CD14-positive monocyte (primary cell): ENCODE data around the gene GTF3C2. TPM values are rescaled to one million over a fixed set of nuclear protein-coding genes. Genes with fewer than 3 reads are reported as not detected.

Experiments
- DNase-seq, 3 donors: peaks; one replicate each; pipeline ENCODE4 v3.0.0-alpha.2; 2011 to 2022
- H2AFZ ChIP-seq: 2 replicates; pipeline ENCODE4 v1.6.0; 2012; ENCODE audit warnings: mild to moderate bottlenecking, low read depth, low read length, inconsistent platforms; ENCODE audit not compliant: insufficient read depth, poor library complexity, severe bottlenecking
- H3K27ac ChIP-seq, 2 donors: 1 replicate in 1 of 2; 2 replicates in 1 of 2; pipeline ENCODE4 v1.5.1; 2012 to 2013; ENCODE audit warnings: low read length in 2 of 2, control low read depth in 1 of 2, inconsistent platforms in 1 of 2, low read depth in 1 of 2, mild to moderate bottlenecking in 1 of 2
- H3K27me3 ChIP-seq, 2 donors: one replicate each; pipeline versions ENCODE4 v1.6.0 to v1.6.1; 2011 to 2013; ENCODE audit warnings: low read length in 2 of 2; ENCODE audit not compliant: control insufficient read depth in 2 of 2, insufficient read depth in 2 of 2
- H3K36me3 ChIP-seq, 2 donors: replicated peaks in 1 of 2; 1 replicate in 1 of 2; 2 replicates in 1 of 2; pipeline versions ENCODE4 v1.5.1 to v1.6.1; 2012 to 2013; ENCODE audit warnings: low read length in 2 of 2, control low read depth in 1 of 2, inconsistent platforms in 1 of 2, mild to moderate bottlenecking in 1 of 2; ENCODE audit not compliant: insufficient read depth in 2 of 2, control insufficient read depth in 1 of 2
- H3K4me1 ChIP-seq, 2 donors: 1 replicate in 1 of 2; 2 replicates in 1 of 2; pipeline versions ENCODE4 v1.5.1 to v1.6.1; 2012 to 2013; ENCODE audit warnings: low read length in 2 of 2, control low read depth in 1 of 2, inconsistent platforms in 1 of 2, mild to moderate bottlenecking in 1 of 2, moderate library complexity in 1 of 2; ENCODE audit not compliant: insufficient read depth in 2 of 2, control insufficient read depth in 1 of 2
- H3K4me2 ChIP-seq: replicated peaks from 2 replicates; pipeline ENCODE3; 2012; ENCODE audit warnings: low read length, moderate library complexity, mild to moderate bottlenecking; ENCODE audit not compliant: poor library complexity, severe bottlenecking; ENCODE audit errors: extremely low read depth
- H3K4me3 ChIP-seq, 3 experiments: fragments of 200-600 bp in 1 of 3; sonication (generic) in 1 of 3; replicated peaks in 1 of 3; 1 replicate in 2 of 3; 2 replicates in 1 of 3; pipeline ENCODE4 v1.5.1; 2011 to 2013; ENCODE audit warnings: low read length in 3 of 3, mild to moderate bottlenecking in 3 of 3, control low read depth in 2 of 3, low read depth in 2 of 3, inconsistent platforms in 1 of 3, moderate library complexity in 1 of 3
- H3K79me2 ChIP-seq: 2 replicates; pipeline ENCODE4 v1.6.0; 2012; ENCODE audit warnings: mild to moderate bottlenecking, control low read depth, inconsistent platforms, low read length, moderate library complexity; ENCODE audit not compliant: insufficient read depth
- H3K9ac ChIP-seq: 2 replicates; pipeline ENCODE4 v1.6.0; 2017; ENCODE audit warnings: low read length, mild to moderate bottlenecking; ENCODE audit not compliant: insufficient read depth, poor library complexity, severe bottlenecking
- H3K9me3 ChIP-seq, 2 donors: replicated peaks in 1 of 2; 1 replicate in 1 of 2; 2 replicates in 1 of 2; pipeline versions ENCODE4 v1.5.1 to v1.6.1; 2012 to 2013; ENCODE audit warnings: low read length in 2 of 2, control low read depth in 1 of 2; ENCODE audit not compliant: control insufficient read depth in 1 of 2, insufficient read depth in 1 of 2
- H4K20me1 ChIP-seq: 2 replicates; pipeline ENCODE4 v1.6.0; 2012; ENCODE audit warnings: mild to moderate bottlenecking, low read length, control low read depth, moderate library complexity; ENCODE audit not compliant: insufficient read depth
- H3K27ac Mint-ChIP-seq, 7 donors: one replicate each; pipeline ENCODE4 v1.8.0; 2020; ENCODE audit warnings: mild to moderate bottlenecking in 7 of 7, mixed read lengths in 7 of 7, moderate library complexity in 6 of 7, inconsistent platforms in 2 of 7
- H3K27me3 Mint-ChIP-seq, 3 donors: one replicate each; pipeline ENCODE4 v1.8.0; 2021 to 2022; ENCODE audit warnings: low read depth in 3 of 3, mild to moderate bottlenecking in 3 of 3, mixed read lengths in 3 of 3, moderate library complexity in 3 of 3, inconsistent platforms in 1 of 3
- H3K36me3 Mint-ChIP-seq, 2 donors: one replicate each; pipeline ENCODE4 v1.8.0; 2020; ENCODE audit warnings: mixed read lengths in 2 of 2, inconsistent platforms in 1 of 2, mild to moderate bottlenecking in 1 of 2
- H3K4me1 Mint-ChIP-seq: one replicate; pipeline ENCODE4 v1.8.0; 2020; ENCODE audit warnings: mild to moderate bottlenecking, mixed read lengths
- H3K4me3 Mint-ChIP-seq, 2 donors: one replicate each; pipeline ENCODE4 v1.8.0; 2020; ENCODE audit warnings: mild to moderate bottlenecking in 2 of 2, mixed read lengths in 2 of 2, moderate library complexity in 1 of 2
- H3K9me3 Mint-ChIP-seq, 7 donors: one replicate each; pipeline ENCODE4 v1.8.0; 2020 to 2022; ENCODE audit warnings: mixed read lengths in 7 of 7, mild to moderate bottlenecking in 6 of 7, moderate library complexity in 6 of 7, inconsistent platforms in 2 of 7
- WGBS: methylation state at CpG from one replicate; pipeline ENCODE4 v1.1.5; 2013; ENCODE audit warnings: missing lambda C conversion rate; ENCODE audit not compliant: insufficient coverage; 5-methylcytosine and 5-hydroxymethylcytosine counted together
- intact Hi-C, 2 donors: fragments of 100-400 bp; cut with micrococcal nuclease; formaldehyde crosslinking; loops; one replicate each; pipeline versions ENCODE4 v1.15.0 to v1.15.1; 2023
- polyA plus RNA-seq, 3 donors: library from polyadenylated mRNA; depleted of rRNA in 1 of 3; unstranded in 2 of 3; stranded (reverse) in 1 of 3; fragments of 300-500 nt in 2 of 3; fragments of >200 nt in 1 of 3; fragmentation: Illumina TruSeq in 2 of 3; gene quantifications; 1 replicate in 2 of 3; 2 replicates in 1 of 3; pipeline ENCODE4 v1.2.3, GENCODE V29; 2012 to 2021
- TF ChIP-seq, protein P1 (sequence below): fragments of 200-600 bp; IDR thresholded peaks from one replicate; pipeline ENCODE4 v1.8.0; 2022; ENCODE audit warnings: antibody characterized with exemption, mild to moderate bottlenecking

Gene GTF3C2
- polyA plus RNA-seq, 3 donors: 34.4 to 70.8 (median 41.7) TPM

DNA sequence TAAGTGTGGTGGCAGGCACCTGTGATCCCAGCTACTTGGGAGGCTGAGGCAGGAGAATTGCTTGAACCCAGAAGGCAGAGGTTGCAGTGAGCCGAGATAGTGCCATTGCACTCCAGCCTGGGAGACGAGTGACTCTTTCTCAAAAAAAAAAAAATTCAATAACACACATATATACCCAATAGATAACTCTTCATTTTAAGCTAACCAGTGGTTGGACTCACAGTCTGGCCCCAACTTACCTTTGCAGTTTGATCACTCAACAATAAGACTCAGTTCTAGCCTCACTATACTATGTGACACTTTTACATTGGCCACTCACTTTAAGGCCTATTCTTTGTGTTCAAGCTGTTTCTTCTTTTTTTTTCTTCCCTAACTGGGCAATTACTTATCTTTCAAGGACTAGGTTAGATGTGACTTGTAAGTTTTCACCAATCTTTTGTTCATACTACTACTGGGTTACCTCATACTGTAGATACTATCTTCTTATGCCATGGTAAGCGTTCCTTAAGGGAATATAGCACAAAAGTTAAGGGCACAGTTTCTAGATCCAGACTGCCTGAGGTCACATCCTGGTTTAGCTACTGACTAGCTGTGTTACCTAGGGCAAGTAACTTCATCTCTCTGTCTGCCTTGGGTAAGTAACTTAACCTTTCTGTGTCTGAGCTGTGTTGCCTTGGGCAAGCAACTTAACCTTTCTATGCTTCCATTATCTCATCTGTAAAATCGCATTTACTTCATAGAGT, 6.3 kb upstream of the GTF3C2 start:
- intact Hi-C loops: no loop called here
- Mint-ChIP-seq H3K27me3 (peaks cover 0 to 2% (median 0%) of the 10 kb centered on the region in 3 donors), H3K4me1 (peaks cover 9% of the 10 kb centered on the region), H3K27ac (peak overlapping the region in 2 of 7 donors; percentile 31 to 37), H3K9me3 (no peaks in the 10 kb centered on the region), H3K4me3 (no peak overlapping the region), H3K36me3 (peaks cover 36 to 49% of the 10 kb centered on the region in 2 donors)
- Histone ChIP-seq H3K27ac (no peak overlapping the region), H2AFZ (no peak overlapping the region), H3K4me3 (no peak overlapping the region), H3K79me2 (peaks cover 8% of the 10 kb centered on the region), H3K36me3 (peaks cover 38 to 49% of the 10 kb centered on the region in 2 donors), H4K20me1 (no peaks in the 10 kb centered on the region), H3K4me1 (peaks cover 0 to 6% of the 10 kb centered on the region in 2 donors), H3K9me3 (no peaks in the 10 kb centered on the region), H3K4me2 (no peak overlapping the region), H3K9ac (no peak overlapping the region), H3K27me3 (no peaks in the 10 kb centered on the region)
- no peak for DNase-seq
- TF ChIP-seq, protein P1, sequence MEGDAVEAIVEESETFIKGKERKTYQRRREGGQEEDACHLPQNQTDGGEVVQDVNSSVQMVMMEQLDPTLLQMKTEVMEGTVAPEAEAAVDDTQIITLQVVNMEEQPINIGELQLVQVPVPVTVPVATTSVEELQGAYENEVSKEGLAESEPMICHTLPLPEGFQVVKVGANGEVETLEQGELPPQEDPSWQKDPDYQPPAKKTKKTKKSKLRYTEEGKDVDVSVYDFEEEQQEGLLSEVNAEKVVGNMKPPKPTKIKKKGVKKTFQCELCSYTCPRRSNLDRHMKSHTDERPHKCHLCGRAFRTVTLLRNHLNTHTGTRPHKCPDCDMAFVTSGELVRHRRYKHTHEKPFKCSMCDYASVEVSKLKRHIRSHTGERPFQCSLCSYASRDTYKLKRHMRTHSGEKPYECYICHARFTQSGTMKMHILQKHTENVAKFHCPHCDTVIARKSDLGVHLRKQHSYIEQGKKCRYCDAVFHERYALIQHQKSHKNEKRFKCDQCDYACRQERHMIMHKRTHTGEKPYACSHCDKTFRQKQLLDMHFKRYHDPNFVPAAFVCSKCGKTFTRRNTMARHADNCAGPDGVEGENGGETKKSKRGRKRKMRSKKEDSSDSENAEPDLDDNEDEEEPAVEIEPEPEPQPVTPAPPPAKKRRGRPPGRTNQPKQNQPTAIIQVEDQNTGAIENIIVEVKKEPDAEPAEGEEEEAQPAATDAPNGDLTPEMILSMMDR: no peak
- 95% methylated on average over 3 of the region's 4 CpGs for WGBS

GRCh38 chr2:27356056-27356381, 545 bp downstream of the GTF3C2 start:
- Histone ChIP-seq H3K9ac (peak overlapping the region; percentile 90), H3K27ac (peak overlapping the region; percentile 90 to 95), H3K4me2 (peak overlapping the region; percentile 80), H3K79me2 (peaks cover 73% of the 10 kb centered on the region), H4K20me1 (peaks cover 24% of the 10 kb centered on the region), H3K9me3 (no peaks in the 10 kb centered on the region), H2AFZ (peak overlapping the region; percentile 96), H3K36me3 (no peaks in the 10 kb centered on the region), H3K4me1 (peaks cover 16 to 28% of the 10 kb centered on the region in 2 donors), H3K27me3 (no peaks in the 10 kb centered on the region), H3K4me3 (peak overlapping the region; percentile 76 to 93 (median 90))
- Mint-ChIP-seq H3K9me3 (no peaks in the 10 kb centered on the region), H3K36me3 (peaks cover 0 to 20% of the 10 kb centered on the region in 2 donors), H3K27ac (peak overlapping the region; percentile 98 to 100 (median 99)), H3K4me3 (peak overlapping the region; percentile 97 to 99), H3K4me1 (peaks cover 40% of the 10 kb centered on the region), H3K27me3 (no peaks in the 10 kb centered on the region)
- intact Hi-C loops: loop anchor here (1.0 to 5.0 kb wide), 3 partner anchors 14 to 144 kb away; partner anchors contain the start of genes EIF2B4 (in 2 of the 2), SNX17 (in 2 of the 2), ATRAID (in 1 of the 2) and SLC5A6 (in 1 of the 2)
- 0% methylated on average over 9 of the region's 12 CpGs for WGBS
- peak; percentile 70 to 76 (median 70) for DNase-seq
- TF ChIP-seq, protein P1: no peak
